GM18498 (cell line): ENCODE data around the gene RAB11FIP4.

Experiments
- ATAC-seq: cut with Tn5 transposase; IDR thresholded peaks from one replicate; pipeline ENCODE4 v1.9.1; 2021; ENCODE audit warnings: mild to moderate bottlenecking, moderate library complexity; ENCODE audit not compliant: unreplicated experiment

Gene RAB11FIP4

DNA sequence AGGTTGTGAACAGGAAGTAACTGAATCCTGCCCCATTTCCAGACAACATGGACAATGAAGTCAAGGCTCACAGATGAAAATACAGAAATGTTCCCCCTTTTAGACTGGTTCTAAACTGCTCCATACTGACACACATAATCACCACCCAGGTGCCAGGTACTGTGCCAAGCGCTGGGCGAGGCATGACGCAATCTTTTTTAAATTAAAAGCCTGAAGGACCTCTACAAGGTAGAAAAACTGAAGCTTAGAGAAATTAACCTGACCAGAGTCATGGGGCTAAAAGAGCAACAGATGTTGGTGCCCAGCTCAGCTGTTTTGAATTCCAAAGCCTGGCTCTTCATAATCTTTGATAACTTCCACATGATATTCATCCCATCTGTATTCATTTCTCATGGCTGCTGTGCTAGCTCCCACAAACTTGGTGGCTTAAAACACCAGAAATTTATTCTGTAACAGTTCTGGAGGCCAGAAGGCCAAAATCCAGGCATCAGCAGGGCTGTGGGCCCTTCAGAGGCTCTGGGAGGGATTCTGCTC lies 4.9 kb upstream of the RAB11FIP4 start:
- ATAC-seq, result no peak

- ATAC-seq, result no peak
Observed at GRCh38 chr17:31387438-31387837, 4.0 kb upstream of the RAB11FIP4 start.

GRCh38 chr17:31388351-31388750 lies 3.1 kb upstream of the RAB11FIP4 start:
- ATAC-seq, result no peak

GRCh38 chr17:31388770-31389656 lies 2.5 kb upstream of the RAB11FIP4 start:
- ATAC-seq, result no peak

- no peak for ATAC-seq
Observed at GRCh38 chr17:31389657-31390381, 1.7 kb upstream of the RAB11FIP4 start.

GRCh38 chr17:31390426-31390747 lies 1.1 kb upstream of the RAB11FIP4 start:
- ATAC-seq, result no peak

- ATAC-seq, result no peak
Observed at GRCh38 chr17:31390748-31391495, 553 bp upstream of the RAB11FIP4 start.

DNA sequence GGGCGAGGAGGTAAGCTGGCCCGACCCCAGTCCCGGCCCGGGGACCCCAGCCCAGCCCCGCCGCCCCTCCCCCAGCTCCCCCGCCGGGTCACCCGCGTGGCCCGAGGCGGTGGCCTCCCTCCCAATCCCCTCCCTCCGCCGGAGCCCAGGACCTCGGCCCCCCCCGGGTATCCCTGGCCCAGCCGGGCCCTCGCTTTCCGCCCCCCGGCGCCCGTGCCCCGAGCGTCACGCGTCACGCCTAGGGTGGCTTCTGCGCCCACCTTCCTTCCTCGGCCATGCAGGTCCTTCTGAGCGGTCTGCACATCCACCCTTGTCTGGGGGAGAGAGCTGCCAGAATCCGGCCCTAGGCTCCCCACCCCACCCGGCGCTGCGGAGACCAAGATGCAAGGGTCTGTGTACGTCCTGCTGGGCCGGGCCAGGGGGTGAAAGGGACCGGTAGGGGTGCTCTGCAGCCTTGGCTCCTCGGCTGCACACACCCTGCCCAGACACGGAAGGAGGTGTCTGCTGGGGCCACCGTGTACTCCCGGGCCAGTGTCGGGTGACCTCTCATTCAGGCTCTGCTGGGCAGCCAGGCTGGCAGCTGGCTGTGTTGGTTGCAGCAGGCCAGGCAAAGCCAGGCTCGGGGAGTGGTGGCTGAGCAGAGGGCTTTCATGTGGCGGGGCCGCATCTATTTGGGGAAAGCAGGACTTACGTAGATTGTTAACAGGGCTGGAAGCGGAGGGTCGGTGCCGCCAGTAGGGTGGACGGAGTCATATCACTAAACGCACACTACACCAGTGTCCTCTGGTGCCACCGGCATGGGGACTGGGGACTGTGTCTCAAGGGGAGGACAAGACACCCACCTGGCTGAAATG lies 754 bp downstream of the RAB11FIP4 start:
- no peak for ATAC-seq

DNA sequence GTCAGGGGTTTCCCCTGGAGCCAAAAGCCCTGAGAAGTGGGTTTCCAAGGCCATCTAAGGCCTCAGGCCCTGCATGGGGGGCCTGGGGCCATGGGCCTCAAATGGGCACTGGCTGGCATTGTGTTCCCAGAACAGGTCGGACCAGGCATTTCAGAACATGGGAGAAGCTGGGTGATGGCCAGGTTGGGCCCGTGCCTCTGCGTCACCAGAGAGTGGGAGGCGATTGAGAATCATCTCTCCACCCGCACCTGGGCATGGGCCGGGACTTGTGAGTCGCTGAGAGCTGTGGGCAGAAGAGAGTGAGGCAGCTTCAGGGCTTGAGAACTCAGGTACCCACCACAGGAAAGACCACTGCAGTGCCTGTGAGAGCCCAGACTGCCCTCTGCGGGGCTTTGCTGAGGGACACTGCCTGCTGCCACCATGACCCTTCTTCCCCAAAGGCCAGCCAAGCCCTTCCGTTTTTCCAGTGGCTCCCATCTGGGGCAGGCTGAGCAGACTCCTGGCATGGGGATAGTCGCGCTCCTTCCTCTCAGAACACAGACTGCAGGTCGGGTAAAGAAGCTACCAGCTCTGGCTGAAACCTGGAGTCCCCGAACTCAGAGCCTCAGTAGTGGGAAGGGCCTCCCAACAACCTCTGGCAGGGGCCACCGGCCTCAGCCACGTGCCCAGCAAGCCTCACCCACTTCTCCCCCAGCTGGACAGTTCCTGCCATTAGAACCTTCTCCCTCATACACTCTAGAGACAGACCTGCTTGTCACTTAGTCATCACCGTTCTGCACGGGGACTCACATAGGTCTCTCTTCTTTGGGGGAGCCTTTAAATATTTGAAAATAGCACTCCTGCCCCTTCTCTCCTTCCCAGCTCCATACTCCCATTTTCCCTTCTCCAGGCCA lies 1.6 kb downstream of the RAB11FIP4 start:
- ATAC-seq, result no peak

DNA sequence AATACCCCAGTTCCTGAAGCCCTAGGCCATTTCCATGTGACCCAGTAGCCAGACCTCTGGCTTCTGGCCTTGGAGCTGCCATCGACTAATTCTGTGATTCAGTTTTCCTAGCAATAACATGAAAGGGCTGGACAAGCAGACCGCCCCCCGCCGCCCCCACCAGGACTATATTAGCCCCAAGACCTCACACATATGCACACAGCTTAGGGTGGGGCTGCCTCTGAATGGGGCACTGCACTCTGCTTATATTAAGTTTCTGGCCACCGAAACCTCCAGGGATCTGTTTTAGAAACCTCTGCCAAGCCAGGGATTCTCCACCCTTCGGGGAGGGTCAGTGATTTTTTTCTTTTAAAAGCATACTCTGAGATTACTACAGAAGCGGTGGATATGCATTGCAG lies 2.3 kb downstream of the RAB11FIP4 start:
- ATAC-seq, result no peak

DNA sequence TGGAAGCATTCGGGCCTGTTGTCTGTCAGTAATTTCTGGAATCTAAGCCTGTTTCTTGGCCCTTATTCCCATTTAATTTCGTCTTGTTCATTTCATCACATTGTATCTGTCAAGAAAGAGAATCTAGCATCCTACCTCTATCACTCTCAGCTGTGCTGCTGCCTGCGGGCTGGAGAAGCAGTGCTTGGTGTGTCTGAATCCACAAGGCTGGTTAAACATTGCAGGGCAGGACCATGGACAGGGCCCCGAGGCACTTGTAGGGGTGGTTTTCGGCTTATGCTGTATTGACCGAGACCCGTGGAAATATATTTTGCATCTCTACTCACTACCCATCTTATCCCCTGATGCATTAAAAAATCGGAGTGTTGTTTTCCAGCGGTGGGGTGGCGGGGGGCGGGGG lies 3.1 kb downstream of the RAB11FIP4 start:
- ATAC-seq, result no peak

DNA sequence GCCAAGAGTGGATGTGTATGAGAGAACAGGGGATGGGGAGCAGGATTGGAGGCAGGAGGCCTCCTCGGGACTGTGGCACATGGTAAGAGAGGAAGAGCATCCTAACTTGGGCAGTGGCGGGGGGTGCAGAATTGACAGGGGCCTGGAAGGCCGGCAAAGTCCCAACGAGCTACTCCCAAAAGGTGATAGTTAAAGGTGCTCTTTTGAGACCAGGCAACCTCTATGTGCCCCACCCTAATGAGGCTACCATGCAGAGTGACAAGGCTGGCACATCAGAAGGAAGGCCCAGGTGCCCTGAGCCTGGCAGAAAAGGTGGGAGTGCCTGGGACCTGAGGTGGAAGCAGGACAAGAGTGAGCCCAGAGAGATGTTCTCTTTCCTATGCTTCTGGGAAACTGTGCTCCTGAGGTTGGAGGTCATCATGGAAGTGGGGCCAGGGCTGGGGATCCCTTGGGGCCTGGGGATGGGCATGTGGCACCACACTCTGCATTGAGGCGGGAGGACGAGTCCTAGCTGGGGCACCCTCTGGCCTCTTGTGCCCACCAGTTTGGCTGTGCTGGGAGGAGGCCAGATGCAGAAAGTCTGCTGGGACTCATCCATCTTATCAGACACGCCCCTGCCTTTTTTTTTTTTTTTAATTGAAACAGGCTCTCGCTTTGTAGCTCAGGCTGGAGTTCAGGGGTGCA lies 5.9 kb downstream of the RAB11FIP4 start:
- no peak for ATAC-seq

DNA sequence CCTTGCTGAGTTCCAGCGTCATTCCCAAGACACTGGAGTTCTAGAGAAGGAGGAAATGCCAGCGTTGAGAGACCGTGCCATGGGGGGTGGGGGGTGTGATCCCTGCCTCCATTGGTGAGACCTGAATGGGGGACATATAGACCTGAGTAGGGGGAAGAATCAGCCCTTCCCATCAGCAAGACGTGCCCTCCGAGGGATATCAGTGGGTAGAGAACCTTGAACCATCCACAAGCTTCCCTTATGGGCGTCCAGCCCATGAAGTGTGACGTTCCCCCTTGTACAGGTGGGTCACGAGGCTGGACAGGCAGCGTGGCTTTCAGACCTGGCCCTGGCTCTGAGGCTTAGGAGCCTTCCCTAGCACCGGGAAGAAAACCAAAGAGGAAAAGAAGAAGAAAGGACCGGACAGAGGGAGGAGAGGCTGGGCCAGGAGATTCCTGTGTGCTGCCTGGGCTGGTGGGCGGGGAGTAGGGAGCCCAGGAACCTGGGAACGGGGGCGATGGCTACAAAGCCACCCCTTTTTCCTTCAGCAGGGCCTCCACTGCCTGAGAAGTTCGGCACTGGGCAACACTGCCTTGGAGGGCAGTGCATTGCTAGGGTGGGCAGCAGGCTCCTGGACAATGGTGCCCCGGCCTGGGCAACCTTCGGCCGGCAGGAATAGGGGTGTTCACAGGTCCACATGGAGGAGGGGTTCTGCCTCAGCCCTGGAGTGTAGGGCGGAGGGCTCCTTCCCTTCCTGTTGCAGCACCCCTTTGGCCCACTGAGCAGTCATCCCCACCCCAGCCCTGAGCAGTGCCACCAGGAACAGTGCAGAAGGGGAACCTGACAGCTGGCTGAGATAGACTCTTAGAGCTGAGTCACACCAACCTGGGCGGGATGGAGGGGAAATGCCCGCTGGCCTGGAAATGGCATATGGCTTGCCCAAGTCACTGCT lies 7.2 kb downstream of the RAB11FIP4 start:
- no peak for ATAC-seq

DNA sequence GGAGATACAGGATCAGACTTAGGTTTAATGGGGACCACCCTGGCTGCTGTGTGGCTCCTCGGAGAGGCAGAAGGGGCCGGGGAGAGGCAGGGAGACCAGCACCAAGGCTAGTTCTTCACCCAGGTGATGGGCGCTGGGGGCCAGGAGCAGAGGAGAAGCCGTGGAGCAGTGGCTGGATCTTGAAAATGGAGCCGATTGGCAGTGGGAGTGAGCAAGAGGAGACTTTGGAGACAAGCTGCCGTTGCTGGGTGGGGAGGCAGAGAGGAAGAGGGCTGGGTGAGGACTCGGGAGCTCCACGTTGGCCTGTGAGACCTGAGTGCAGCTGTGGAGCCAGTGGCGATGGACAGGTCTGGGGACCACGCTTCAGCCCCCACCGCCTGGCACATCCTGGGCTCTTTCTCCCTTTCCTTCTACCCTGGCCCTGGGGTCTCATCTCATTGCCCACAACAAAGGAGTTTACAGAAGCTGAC lies 9.0 kb downstream of the RAB11FIP4 start:
- no peak for ATAC-seq

GRCh38 chr17:31401456-31402254 lies 10.2 kb downstream of the RAB11FIP4 start:
- ATAC-seq, result no peak

DNA sequence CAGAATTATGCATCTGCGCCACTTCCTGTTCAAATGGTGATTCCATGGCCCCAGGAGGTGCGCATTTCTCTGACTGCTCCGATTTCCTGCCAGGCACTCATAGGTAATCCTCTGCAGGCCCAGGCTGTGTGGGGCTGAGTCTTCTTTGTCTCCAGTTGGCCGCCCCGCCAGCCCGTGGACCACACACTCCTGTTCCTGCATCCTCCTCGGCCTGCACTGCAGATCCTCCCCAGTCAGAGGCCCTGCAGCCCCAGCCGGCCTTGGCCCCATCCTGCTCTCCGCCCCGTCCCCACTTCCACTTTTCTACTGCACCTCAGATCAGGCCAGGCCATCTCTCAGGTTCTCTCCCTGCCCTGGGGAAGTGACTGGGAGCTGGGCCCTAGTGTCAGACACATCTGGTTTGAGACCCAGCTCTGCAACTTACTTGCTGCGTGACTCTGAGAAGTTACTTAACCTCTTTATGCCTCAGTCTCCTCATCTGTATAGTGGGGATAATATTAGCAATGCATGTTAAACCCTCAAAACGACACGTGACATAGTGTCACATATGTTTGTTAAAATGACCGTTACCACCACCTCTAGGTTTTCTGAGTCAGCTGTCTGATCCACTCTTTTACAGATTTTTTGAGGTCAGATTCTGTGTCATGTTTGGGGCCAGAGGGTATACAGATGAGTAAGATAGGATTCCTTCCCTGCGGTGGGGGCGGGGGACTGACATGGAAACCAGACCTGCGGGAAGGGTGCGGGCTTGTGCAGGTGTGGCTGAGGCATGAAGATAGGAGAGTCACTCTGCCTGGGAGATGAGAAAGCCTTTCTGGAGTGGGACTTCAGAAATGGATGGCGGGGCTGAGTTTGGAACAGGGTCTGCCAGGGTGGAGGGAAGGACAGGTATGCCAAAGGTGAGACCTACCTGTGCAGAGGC lies 12.8 kb downstream of the RAB11FIP4 start:
- no peak for ATAC-seq
